ENCODE data around the gene FGFR3. TPM values are rescaled to one million over a fixed set of nuclear protein-coding genes. Genes with fewer than 3 reads are reported as not detected.

Gene FGFR3
- total and polyA plus RNA-seq, 2 of the 8 experiments (the other 6 are each of a cell fraction or from before 2014, with no cell fraction given): 9.0 to 19.5 TPM

DNA sequence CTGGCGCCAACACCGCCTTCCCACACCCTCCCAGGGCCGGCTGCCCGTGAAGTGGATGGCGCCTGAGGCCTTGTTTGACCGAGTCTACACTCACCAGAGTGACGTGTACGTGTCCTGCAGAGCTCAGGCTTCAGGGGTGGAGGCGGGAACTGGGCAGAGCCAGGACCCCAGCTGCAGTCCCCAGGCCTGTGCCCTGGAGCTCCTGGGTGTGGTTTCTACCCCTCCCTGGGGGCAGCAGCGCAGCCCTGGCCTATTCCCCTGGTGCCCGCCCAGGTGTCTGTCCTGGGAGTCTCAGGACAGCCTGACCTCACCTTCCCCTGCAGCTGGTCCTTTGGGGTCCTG is 13.1 kb downstream of the FGFR3 start (continued):
- TF ChIP-seq, protein P1, sequence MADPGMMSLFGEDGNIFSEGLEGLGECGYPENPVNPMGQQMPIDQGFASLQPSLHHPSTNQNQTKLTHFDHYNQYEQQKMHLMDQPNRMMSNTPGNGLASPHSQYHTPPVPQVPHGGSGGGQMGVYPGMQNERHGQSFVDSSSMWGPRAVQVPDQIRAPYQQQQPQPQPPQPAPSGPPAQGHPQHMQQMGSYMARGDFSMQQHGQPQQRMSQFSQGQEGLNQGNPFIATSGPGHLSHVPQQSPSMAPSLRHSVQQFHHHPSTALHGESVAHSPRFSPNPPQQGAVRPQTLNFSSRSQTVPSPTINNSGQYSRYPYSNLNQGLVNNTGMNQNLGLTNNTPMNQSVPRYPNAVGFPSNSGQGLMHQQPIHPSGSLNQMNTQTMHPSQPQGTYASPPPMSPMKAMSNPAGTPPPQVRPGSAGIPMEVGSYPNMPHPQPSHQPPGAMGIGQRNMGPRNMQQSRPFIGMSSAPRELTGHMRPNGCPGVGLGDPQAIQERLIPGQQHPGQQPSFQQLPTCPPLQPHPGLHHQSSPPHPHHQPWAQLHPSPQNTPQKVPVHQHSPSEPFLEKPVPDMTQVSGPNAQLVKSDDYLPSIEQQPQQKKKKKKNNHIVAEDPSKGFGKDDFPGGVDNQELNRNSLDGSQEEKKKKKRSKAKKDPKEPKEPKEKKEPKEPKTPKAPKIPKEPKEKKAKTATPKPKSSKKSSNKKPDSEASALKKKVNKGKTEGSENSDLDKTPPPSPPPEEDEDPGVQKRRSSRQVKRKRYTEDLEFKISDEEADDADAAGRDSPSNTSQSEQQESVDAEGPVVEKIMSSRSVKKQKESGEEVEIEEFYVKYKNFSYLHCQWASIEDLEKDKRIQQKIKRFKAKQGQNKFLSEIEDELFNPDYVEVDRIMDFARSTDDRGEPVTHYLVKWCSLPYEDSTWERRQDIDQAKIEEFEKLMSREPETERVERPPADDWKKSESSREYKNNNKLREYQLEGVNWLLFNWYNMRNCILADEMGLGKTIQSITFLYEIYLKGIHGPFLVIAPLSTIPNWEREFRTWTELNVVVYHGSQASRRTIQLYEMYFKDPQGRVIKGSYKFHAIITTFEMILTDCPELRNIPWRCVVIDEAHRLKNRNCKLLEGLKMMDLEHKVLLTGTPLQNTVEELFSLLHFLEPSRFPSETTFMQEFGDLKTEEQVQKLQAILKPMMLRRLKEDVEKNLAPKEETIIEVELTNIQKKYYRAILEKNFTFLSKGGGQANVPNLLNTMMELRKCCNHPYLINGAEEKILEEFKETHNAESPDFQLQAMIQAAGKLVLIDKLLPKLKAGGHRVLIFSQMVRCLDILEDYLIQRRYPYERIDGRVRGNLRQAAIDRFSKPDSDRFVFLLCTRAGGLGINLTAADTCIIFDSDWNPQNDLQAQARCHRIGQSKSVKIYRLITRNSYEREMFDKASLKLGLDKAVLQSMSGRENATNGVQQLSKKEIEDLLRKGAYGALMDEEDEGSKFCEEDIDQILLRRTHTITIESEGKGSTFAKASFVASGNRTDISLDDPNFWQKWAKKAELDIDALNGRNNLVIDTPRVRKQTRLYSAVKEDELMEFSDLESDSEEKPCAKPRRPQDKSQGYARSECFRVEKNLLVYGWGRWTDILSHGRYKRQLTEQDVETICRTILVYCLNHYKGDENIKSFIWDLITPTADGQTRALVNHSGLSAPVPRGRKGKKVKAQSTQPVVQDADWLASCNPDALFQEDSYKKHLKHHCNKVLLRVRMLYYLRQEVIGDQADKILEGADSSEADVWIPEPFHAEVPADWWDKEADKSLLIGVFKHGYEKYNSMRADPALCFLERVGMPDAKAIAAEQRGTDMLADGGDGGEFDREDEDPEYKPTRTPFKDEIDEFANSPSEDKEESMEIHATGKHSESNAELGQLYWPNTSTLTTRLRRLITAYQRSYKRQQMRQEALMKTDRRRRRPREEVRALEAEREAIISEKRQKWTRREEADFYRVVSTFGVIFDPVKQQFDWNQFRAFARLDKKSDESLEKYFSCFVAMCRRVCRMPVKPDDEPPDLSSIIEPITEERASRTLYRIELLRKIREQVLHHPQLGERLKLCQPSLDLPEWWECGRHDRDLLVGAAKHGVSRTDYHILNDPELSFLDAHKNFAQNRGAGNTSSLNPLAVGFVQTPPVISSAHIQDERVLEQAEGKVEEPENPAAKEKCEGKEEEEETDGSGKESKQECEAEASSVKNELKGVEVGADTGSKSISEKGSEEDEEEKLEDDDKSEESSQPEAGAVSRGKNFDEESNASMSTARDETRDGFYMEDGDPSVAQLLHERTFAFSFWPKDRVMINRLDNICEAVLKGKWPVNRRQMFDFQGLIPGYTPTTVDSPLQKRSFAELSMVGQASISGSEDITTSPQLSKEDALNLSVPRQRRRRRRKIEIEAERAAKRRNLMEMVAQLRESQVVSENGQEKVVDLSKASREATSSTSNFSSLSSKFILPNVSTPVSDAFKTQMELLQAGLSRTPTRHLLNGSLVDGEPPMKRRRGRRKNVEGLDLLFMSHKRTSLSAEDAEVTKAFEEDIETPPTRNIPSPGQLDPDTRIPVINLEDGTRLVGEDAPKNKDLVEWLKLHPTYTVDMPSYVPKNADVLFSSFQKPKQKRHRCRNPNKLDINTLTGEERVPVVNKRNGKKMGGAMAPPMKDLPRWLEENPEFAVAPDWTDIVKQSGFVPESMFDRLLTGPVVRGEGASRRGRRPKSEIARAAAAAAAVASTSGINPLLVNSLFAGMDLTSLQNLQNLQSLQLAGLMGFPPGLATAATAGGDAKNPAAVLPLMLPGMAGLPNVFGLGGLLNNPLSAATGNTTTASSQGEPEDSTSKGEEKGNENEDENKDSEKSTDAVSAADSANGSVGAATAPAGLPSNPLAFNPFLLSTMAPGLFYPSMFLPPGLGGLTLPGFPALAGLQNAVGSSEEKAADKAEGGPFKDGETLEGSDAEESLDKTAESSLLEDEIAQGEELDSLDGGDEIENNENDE (IDR thresholded peaks at IDR 0.05; ENCODE audit: insufficient replicate concordance, low read length): no peak
- TF ChIP-seq POLR2AphosphoS5 (IDR thresholded peaks at IDR 0.05; ENCODE audit: low read depth, low read length) (no peak), KDM4A (IDR thresholded peaks at IDR 0.05; ENCODE audit: low read depth, low read length, severe bottlenecking) (no peak), GABPA (IDR thresholded peaks at IDR 0.05; ENCODE audit: borderline replicate concordance, insufficient read depth, low read length) (no peak)

Measured in H1 (cell line).